Activated naive CD8-positive, alpha-beta T cell treated with anti-CD3 and anti-CD28 coated beads, Interleukin-2, amount 10 ng/mL, durations not matched to agents 7 days and 5 days (primary cell): ENCODE results near the gene OR13J1. TPM values are rescaled to one million over a fixed set of nuclear protein-coding genes. Genes with fewer than 3 reads are reported as not detected.
"Not testable (repeated sequence)": the region's sequence is repeated elsewhere in the genome, so short reads cannot be mapped to it uniquely, and the experiment has no call there.

Source experiments
- ATAC-seq: fragments of 150-1000 bp; cut with Tn5 transposase; one replicate; pipeline ENCODE4 v1.10.0; 2021; ENCODE audit warnings: low read depth, moderate library complexity
- POLR2A ChIA-PET: fragments of 350-600 bp; sonication (Branson Sonifier 250); formaldehyde crosslinking; loops from one replicate; lab custom pipeline; 2021; ENCODE audit warnings: antibody characterized with exemption; lab: Charles Lee
- DNase-seq: peaks from one replicate; pipeline ENCODE4 v3.0.0; 2021
- H3K27ac Mint-ChIP-seq: one replicate; pipeline ENCODE4 v1.8.0; 2022; ENCODE audit warnings: mild to moderate bottlenecking, mixed read lengths
- H3K27me3 Mint-ChIP-seq: one replicate; pipeline ENCODE4 v1.8.0; 2022; ENCODE audit warnings: mild to moderate bottlenecking, moderate library complexity, mixed read lengths
- H3K36me3 Mint-ChIP-seq: one replicate; pipeline ENCODE4 v1.8.0; 2021; ENCODE audit warnings: mild to moderate bottlenecking, mixed read lengths
- H3K4me1 Mint-ChIP-seq: one replicate; pipeline ENCODE4 v1.8.0; 2021; ENCODE audit warnings: mixed read lengths
- H3K4me3 Mint-ChIP-seq: one replicate; pipeline ENCODE4 v1.8.0; 2022; ENCODE audit warnings: mild to moderate bottlenecking, moderate library complexity, mixed read lengths
- H3K9me3 Mint-ChIP-seq: one replicate; pipeline ENCODE4 v1.8.0; 2021; ENCODE audit warnings: mixed read lengths
- total RNA-seq, 2 experiments: library from RNA; stranded (reverse); gene quantifications; one replicate each; pipeline ENCODE4 v1.2.3, GENCODE V29; 2021

The OR13J1 gene
- total RNA-seq, 2 experiments from 2014 or later, result not detected

- POLR2A ChIA-PET, result no interaction called here
- H3K9me3 Mint-ChIP-seq, result no peaks in the 10 kb centered on the region
- no peak for DNase-seq
- no peak for ATAC-seq
- no peak overlapping the region for H3K4me3 Mint-ChIP-seq
- no peaks in the 10 kb centered on the region for H3K36me3 Mint-ChIP-seq
- peak overlapping the region; percentile 60 for H3K27ac Mint-ChIP-seq
- peaks cover 21% of the 10 kb centered on the region for H3K4me1 Mint-ChIP-seq
- no peaks in the 10 kb centered on the region for H3K27me3 Mint-ChIP-seq
These were observed 38.4 kb upstream of the OR13J1 start for GRCh38 chr9:35908504-35909125.

GRCh38 chr9:35907711-35908503, 37.7 kb upstream of the OR13J1 start:
- POLR2A ChIA-PET, result no interaction called here
- Mint-ChIP-seq H3K4me1 (peaks cover 23% of the 10 kb centered on the region), H3K36me3 (no peaks in the 10 kb centered on the region), H3K4me3 (no peak overlapping the region), H3K27me3 (no peaks in the 10 kb centered on the region), H3K9me3 (no peaks in the 10 kb centered on the region), H3K27ac (peak overlapping the region; percentile 60)
- no peak for DNase-seq
- ATAC-seq, result no peak

- POLR2A ChIA-PET, result no interaction called here
- no peak for DNase-seq
- no peak for ATAC-seq
- H3K27ac Mint-ChIP-seq, result no peak overlapping the region
- H3K4me3 Mint-ChIP-seq, result no peak overlapping the region
- H3K27me3 Mint-ChIP-seq, result no peaks in the 10 kb centered on the region
- no peaks in the 10 kb centered on the region for H3K36me3 Mint-ChIP-seq
- peaks cover 23% of the 10 kb centered on the region for H3K4me1 Mint-ChIP-seq
- no peaks in the 10 kb centered on the region for H3K9me3 Mint-ChIP-seq
These were observed 36.9 kb upstream of the OR13J1 start for GRCh38 chr9:35906923-35907699.

- no peak within 1 kb of the TSS for H3K27ac Mint-ChIP-seq
- no peaks in the 10 kb centered on the region for H3K9me3 Mint-ChIP-seq
- H3K4me1 Mint-ChIP-seq, result peaks cover 19% of the 10 kb centered on the region
- DNase-seq, result no peak
- no peak within 1 kb of the TSS for H3K4me3 Mint-ChIP-seq
- H3K36me3 Mint-ChIP-seq, result no peaks in the 10 kb centered on the region
- H3K27me3 Mint-ChIP-seq, result peaks cover 6% of the 10 kb centered on the region
- POLR2A ChIA-PET, result no interaction called here
- ATAC-seq, result no peak
These were observed 35.9 kb upstream of the OR13J1 start, which contains the start of gene HRCT1 for GRCh38 chr9:35905912-35906679. HRCT1 (plus strand) TSS chr9:35906202; CDS start chr9:35906288, 86 bp downstream.

- ATAC-seq, result no peak
- no peak overlapping the region for H3K4me3 Mint-ChIP-seq
- no peaks in the 10 kb centered on the region for H3K36me3 Mint-ChIP-seq
- no peaks in the 10 kb centered on the region for H3K9me3 Mint-ChIP-seq
- DNase-seq, result no peak
- H3K4me1 Mint-ChIP-seq, result peaks cover 11% of the 10 kb centered on the region
- H3K27me3 Mint-ChIP-seq, result peaks cover 6% of the 10 kb centered on the region
- POLR2A ChIA-PET, result interaction anchor here (0.6 kb wide), 1 partner anchor 1852 kb away, joined by 3 read pairs; no protein-coding TSS in a partner anchor
- H3K27ac Mint-ChIP-seq, result no peak overlapping the region
These were observed 35.0 kb upstream of the OR13J1 start for GRCh38 chr9:35905051-35905781.

GRCh38 chr9:35904338-35904737, 34.1 kb upstream of the OR13J1 start:
- H3K4me1 Mint-ChIP-seq, result peaks cover 8% of the 10 kb centered on the region
- no peaks in the 10 kb centered on the region for H3K9me3 Mint-ChIP-seq
- no peak for ATAC-seq
- no peak for DNase-seq
- peaks cover 7% of the 10 kb centered on the region for H3K27me3 Mint-ChIP-seq
- no peak overlapping the region for H3K4me3 Mint-ChIP-seq
- no peaks in the 10 kb centered on the region for H3K36me3 Mint-ChIP-seq
- H3K27ac Mint-ChIP-seq, result no peak overlapping the region
- POLR2A ChIA-PET, result no interaction called here

GRCh38 chr9:35903049-35903448, 32.8 kb upstream of the OR13J1 start:
- Mint-ChIP-seq H3K36me3 (no peaks in the 10 kb centered on the region), H3K4me1 (peaks cover 4% of the 10 kb centered on the region), H3K9me3 (no peaks in the 10 kb centered on the region), H3K27me3 (peaks cover 13% of the 10 kb centered on the region), H3K27ac (no peak overlapping the region), H3K4me3 (no peak overlapping the region)
- ATAC-seq (peak; percentile 71), DNase-seq (no peak)
- POLR2A ChIA-PET, result interaction anchor here (0.6 to 0.9 kb wide), 3 partner anchors 27 to 134 kb away, joined by 3 read pairs; no protein-coding TSS in a partner anchor

- Mint-ChIP-seq H3K9me3 (no peaks in the 10 kb centered on the region), H3K36me3 (no peaks in the 10 kb centered on the region), H3K27me3 (peaks cover 28% of the 10 kb centered on the region), H3K4me1 (peaks cover 1% of the 10 kb centered on the region), H3K27ac (no peak overlapping the region), H3K4me3 (no peak overlapping the region)
- ATAC-seq (no peak), DNase-seq (no peak)
- POLR2A ChIA-PET, result no interaction called here
These were observed 28.8 kb upstream of the OR13J1 start for GRCh38 chr9:35899021-35899420.

- H3K27me3 Mint-ChIP-seq, result peaks cover 30% of the 10 kb centered on the region
- POLR2A ChIA-PET, result no interaction called here
- DNase-seq (no peak), ATAC-seq (no peak)
- H3K4me1 Mint-ChIP-seq, result peaks cover 1% of the 10 kb centered on the region
- no peaks in the 10 kb centered on the region for H3K36me3 Mint-ChIP-seq
- H3K9me3 Mint-ChIP-seq, result no peaks in the 10 kb centered on the region
- no peak overlapping the region for H3K27ac Mint-ChIP-seq
- H3K4me3 Mint-ChIP-seq, result no peak overlapping the region
These were observed 28.1 kb upstream of the OR13J1 start for GRCh38 chr9:35898337-35898736.

GRCh38 chr9:35897376-35898099, 27.3 kb upstream of the OR13J1 start:
- POLR2A ChIA-PET, ATAC-seq, H3K9me3 Mint-ChIP-seq, H3K4me1 Mint-ChIP-seq, H3K4me3 Mint-ChIP-seq, H3K27ac Mint-ChIP-seq, DNase-seq, H3K36me3 Mint-ChIP-seq: not testable (repeated sequence)
- peaks cover 35% of the 10 kb centered on the region for H3K27me3 Mint-ChIP-seq

- peaks cover 37% of the 10 kb centered on the region for H3K27me3 Mint-ChIP-seq
- H3K27ac Mint-ChIP-seq, result no peak overlapping the region
- H3K4me1 Mint-ChIP-seq, result no peaks in the 10 kb centered on the region
- ATAC-seq (no peak), DNase-seq (no peak)
- POLR2A ChIA-PET, result no interaction called here
- H3K9me3 Mint-ChIP-seq, result no peaks in the 10 kb centered on the region
- no peak overlapping the region for H3K4me3 Mint-ChIP-seq
- no peaks in the 10 kb centered on the region for H3K36me3 Mint-ChIP-seq
These were observed 26.4 kb upstream of the OR13J1 start for GRCh38 chr9:35896570-35896969.

GRCh38 chr9:35892051-35892450, 21.9 kb upstream of the OR13J1 start:
- no peak for DNase-seq
- peaks cover 38% of the 10 kb centered on the region for H3K27me3 Mint-ChIP-seq
- H3K9me3 Mint-ChIP-seq, result no peaks in the 10 kb centered on the region
- no peaks in the 10 kb centered on the region for H3K36me3 Mint-ChIP-seq
- POLR2A ChIA-PET, result no interaction called here
- no peaks in the 10 kb centered on the region for H3K4me1 Mint-ChIP-seq
- ATAC-seq, result no peak
- H3K27ac Mint-ChIP-seq, result no peak overlapping the region
- no peak overlapping the region for H3K4me3 Mint-ChIP-seq
